ENCODE data around the gene LYL1. TPM values are rescaled to one million over a fixed set of nuclear protein-coding genes. Genes with fewer than 3 reads are reported as not detected.

Gene LYL1
- total and polyA plus RNA-seq, 9 of the 15 experiments (the other 6 are each of a cell fraction or from before 2014, with no cell fraction given) = 1.3 to 266 (median 34.0) TPM

DNA sequence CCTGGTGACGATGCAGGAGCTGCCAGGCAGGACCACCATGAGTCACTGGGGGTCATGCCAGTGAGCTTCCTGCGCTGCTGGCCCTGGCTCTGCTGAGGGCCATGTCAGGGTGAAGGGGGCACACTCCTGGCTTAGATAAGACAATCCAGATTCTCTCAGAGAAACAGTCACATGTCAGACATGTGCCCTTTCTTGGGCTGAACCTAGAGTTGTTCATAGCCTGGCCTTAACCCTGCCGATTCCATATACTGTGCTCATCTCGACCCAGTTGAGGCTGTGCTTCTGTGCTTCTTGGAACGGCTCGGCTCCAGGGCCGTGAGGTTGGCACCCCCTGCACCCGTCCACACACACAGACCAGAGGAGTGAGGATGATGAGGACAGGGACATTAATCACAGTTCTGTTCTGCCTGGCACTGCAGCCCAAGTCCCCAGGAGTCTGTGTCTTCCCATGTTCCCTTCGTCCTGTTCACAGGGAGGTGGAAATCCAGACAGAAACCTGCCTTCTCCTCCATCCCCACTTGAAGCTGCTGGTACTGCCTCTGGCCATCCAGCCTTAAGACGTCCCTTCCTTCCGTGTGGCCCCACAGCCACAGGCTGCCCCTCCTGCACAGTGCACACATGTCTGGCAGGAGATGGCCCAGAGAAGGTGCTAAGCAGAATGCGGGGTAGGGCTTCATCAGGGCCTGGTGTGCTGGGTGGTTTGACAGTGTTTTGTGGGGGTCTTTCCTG is 50.0 kb downstream of the LYL1 start:
- no peak for DNase-seq (ENCODE audit: extremely low read depth in 1 of 4, low spot score in 3 of 4)
- H3K9ac ChIP-seq (ENCODE audit: insufficient read depth in 1 of 2, low read depth in 2 of 2, low read length in 2 of 2) = peak overlapping the region in 1 of 2 experiments; percentile 62; a peak in 2 of 4 replicates
- WGBS (ENCODE audit: insufficient coverage, low coverage, missing lambda C conversion rate) = 84% methylated on average over 11 of the region's 12 CpGs
- POLR2A ChIA-PET = interaction anchor here (0.5 to 0.6 kb wide), 3 partner anchors 66 to 210 kb away, joined by 3 to 5 read pairs (median 3); no protein-coding TSS in a partner anchor
- BruUV-seq (replicated peaks) = no TSS peak
- peaks cover 6% of the 10 kb centered on the region for H3K9me1 ChIP-seq (ENCODE audit: control insufficient read depth, insufficient read depth, low read length)
- no peak overlapping the region for H3K27ac ChIP-seq (ENCODE audit: extremely low read depth, low read depth, low read length)
- ATAC-seq = no peak
- H3K36me3 ChIP-seq (ENCODE audit: control insufficient read depth, insufficient read depth, low read length) = no peaks in the 10 kb centered on the region
- H4K20me1 ChIP-seq (replicated peaks; ENCODE audit: control insufficient read depth, insufficient read depth, low read length) = peaks cover 52% of the 10 kb centered on the region
- CTCF ChIA-PET (ENCODE audit: low intra/inter-chr PET ratio) = no interaction called here
- no peaks in the 10 kb centered on the region for H3K9me3 ChIP-seq (replicated peaks; ENCODE audit: control insufficient read depth, insufficient read depth, low read depth, low read length)
- H3K4me2 ChIP-seq (ENCODE audit: insufficient read depth, low read length) = no peak overlapping the region
- in situ Hi-C loops (cut with MboI) (no loop called here), intact Hi-C loops (cut with micrococcal nuclease) (no loop called here)
- H2AFZ ChIP-seq (ENCODE audit: low read depth, low read length) = no peak overlapping the region
- TF ChIP-seq MEF2D (tag; conservative IDR thresholded peaks at IDR 0.05; ENCODE audit: low read depth) (no peak), TAF1 (IDR thresholded peaks at IDR 0.05; ENCODE audit: control insufficient read depth, extremely low read depth, insufficient read depth, low read length, severe bottlenecking) (no peak), KLF16 (IDR thresholded peaks at IDR 0.05) (no peak), CBX3 (IDR thresholded peaks at IDR 0.05; ENCODE audit: borderline replicate concordance in 1 of 2, low read length in 2 of 2) (no peak), SETDB1 (IDR thresholded peaks at IDR 0.05; ENCODE audit: low read length) (no peak), BACH1 (tag; IDR thresholded peaks at IDR 0.05) (no peak)
- TF ChIP-seq, protein P1, sequence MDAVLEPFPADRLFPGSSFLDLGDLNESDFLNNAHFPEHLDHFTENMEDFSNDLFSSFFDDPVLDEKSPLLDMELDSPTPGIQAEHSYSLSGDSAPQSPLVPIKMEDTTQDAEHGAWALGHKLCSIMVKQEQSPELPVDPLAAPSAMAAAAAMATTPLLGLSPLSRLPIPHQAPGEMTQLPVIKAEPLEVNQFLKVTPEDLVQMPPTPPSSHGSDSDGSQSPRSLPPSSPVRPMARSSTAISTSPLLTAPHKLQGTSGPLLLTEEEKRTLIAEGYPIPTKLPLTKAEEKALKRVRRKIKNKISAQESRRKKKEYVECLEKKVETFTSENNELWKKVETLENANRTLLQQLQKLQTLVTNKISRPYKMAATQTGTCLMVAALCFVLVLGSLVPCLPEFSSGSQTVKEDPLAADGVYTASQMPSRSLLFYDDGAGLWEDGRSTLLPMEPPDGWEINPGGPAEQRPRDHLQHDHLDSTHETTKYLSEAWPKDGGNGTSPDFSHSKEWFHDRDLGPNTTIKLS (IDR thresholded peaks at IDR 0.05; ENCODE audit: borderline replicate concordance, low read depth) = no peak
- TF ChIP-seq, protein P2, sequence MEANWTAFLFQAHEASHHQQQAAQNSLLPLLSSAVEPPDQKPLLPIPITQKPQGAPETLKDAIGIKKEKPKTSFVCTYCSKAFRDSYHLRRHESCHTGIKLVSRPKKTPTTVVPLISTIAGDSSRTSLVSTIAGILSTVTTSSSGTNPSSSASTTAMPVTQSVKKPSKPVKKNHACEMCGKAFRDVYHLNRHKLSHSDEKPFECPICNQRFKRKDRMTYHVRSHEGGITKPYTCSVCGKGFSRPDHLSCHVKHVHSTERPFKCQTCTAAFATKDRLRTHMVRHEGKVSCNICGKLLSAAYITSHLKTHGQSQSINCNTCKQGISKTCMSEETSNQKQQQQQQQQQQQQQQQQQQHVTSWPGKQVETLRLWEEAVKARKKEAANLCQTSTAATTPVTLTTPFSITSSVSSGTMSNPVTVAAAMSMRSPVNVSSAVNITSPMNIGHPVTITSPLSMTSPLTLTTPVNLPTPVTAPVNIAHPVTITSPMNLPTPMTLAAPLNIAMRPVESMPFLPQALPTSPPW (CRISPR knock-in tag; IDR thresholded peaks at IDR 0.05) = no peak
- FAIRE-seq = no peak
- H3K79me2 ChIP-seq (ENCODE audit: control insufficient read depth, insufficient read depth, low read length) = peaks cover 14% of the 10 kb centered on the region; the same call in 2 of the 3 replicates
- H3K4me1 ChIP-seq (replicated peaks in 1 of 2; ENCODE audit: control insufficient read depth in 2 of 2, insufficient read depth in 2 of 2, low read length in 2 of 2) = peaks cover 11 to 45% of the 10 kb centered on the region in 2 experiments
- no peaks in the 10 kb centered on the region for H3K27me3 ChIP-seq (ENCODE audit: control insufficient read depth in 2 of 2, insufficient read depth in 2 of 2, low read length in 2 of 2)
- no peak overlapping the region for H3K4me3 ChIP-seq

All from K562 (cell line).